Stimulated activated naive CD8-positive, alpha-beta T cell treated with anti-CD3 and anti-CD28 coated beads, Interleukin-15, Interleukin-2, amounts not matched to agents 100 U/mL and 50 U/mL, for 24 hours (primary cell): ENCODE measurements around the gene ST8SIA6.
"Not testable (repeated sequence)": the region's sequence is repeated elsewhere in the genome, so short reads cannot be mapped to it uniquely, and the experiment has no call there.

ENCODE experiments used
- ATAC-seq: fragments of 150-1000 bp; cut with Tn5 transposase; one replicate; pipeline ENCODE4 v1.10.0; 2021
- DNase-seq: peaks from one replicate; pipeline ENCODE4 v3.0.0; 2021

Gene ST8SIA6

GRCh38 chr10:17426263-17426750, 28.1 kb downstream of the ST8SIA6 start:
- ATAC-seq: no peak
- DNase-seq: no peak

- DNase-seq: peak; percentile 15
- peak; percentile 50 for ATAC-seq
Observed at GRCh38 chr10:17425584-17426262, 28.7 kb downstream of the ST8SIA6 start.

GRCh38 chr10:17423632-17424186, 30.7 kb downstream of the ST8SIA6 start:
- ATAC-seq: no peak
- DNase-seq: no peak

DNA sequence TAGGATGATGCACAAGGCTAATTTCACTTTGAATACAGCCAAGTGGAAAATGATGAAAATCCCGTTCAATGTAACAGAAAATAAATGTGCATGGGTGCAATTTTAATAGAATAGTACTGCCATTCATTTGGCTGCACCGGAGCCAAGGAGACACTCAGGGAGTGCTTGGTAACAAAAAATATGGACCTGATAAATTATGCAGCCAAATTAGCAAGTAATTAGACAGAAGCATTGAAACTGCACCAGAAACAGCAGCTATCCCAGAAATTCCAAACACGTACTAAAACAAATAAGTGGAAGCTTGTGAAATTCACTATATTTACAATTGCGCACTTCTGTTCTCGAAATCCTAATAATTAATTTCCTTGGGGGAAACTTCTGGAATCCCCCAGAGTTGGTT, 31.5 kb downstream of the ST8SIA6 start:
- DNase-seq: no peak
- ATAC-seq: no peak

DNA sequence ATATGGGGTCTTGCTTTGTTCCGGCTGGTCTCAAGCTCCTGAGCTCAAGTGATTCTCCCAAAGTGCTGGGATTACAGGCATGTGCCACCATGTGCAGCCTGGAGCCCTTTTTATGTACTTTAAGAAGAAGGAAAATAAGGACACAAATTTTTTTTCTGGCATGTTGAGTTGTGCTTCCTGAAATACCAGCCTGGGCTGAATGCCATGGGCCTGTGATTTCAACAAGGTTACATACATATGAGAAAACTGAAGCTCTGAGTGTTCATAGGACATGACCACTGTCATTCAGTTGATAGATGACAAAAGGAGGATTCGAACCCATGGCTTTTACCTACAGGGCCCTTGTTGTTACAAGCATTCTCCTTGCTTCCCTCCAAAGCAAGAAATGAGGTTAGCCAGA, 36.1 kb downstream of the ST8SIA6 start:
- DNase-seq (no peak), ATAC-seq (no peak)

DNA sequence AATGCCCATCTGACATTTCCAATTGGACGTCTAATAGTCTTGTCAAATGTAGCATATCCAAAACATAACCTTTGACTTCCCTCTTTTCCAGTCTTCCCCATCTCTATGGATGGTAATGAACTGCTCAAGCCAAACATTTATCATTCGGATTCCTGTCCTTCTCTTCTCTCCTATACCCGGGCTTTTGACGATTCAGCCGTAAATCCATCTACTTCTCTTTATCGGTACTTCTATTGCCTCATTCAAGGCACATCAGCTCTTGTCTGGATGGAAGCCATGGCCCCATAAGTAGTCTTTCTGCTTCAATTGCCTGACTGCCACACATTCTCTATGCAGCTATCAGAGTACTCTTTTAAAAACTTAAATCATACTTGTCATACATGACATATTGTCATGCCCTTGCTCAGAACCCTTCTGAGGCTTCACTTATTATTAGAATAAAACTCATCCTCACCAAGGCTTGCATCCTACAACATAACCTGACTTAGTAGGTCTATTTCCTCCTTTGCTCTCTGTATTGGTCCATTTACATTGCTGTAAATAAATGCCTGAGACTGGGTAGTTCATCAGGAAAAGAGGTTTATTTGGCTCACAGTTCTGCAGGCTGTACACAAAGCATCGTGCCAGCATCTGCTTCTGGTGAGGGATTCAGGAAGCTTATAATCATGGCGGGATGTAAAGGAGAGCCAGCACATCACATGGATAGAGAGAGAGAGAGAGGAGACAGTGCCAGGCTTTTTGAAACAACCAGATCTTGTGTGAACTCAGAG, 37.8 kb downstream of the ST8SIA6 start:
- DNase-seq (no peak), ATAC-seq (no peak)

DNA sequence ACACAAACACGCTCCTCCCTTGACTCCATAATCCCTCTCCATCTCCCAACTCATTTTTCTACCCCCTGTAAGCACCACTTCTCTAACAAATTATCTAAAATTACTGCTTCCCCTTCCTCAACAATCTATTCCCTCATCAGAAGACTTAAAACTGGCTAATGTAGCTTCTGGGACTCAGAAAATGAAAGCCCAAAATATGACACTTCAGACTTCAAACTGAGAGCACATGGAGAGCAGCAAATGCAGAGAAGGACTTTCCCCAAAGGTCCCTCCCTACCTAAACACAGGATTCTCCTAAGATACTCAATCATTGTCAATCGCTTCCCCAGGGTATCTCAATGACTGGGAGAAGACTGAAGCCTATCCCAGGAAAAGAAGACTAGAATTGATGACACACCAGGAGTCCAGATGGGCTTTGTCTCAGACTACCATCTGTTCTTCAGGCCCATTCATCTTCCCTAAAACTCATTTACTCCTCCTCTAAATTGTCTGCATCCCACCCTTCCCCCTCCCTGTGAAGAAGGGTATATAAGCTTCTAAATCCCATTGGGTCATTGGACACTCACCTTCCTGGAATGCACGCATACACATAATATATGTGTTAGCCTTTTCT, 39.2 kb downstream of the ST8SIA6 start:
- DNase-seq (no peak), ATAC-seq (no peak)

GRCh38 chr10:17414484-17414883, 39.9 kb downstream of the ST8SIA6 start:
- DNase-seq (no peak), ATAC-seq (no peak)

- ATAC-seq (no peak), DNase-seq (no peak)
Observed at GRCh38 chr10:17413876-17414275, 40.5 kb downstream of the ST8SIA6 start.

GRCh38 chr10:17412323-17412722, 42.1 kb downstream of the ST8SIA6 start:
- DNase-seq (no peak), ATAC-seq (no peak)

DNA sequence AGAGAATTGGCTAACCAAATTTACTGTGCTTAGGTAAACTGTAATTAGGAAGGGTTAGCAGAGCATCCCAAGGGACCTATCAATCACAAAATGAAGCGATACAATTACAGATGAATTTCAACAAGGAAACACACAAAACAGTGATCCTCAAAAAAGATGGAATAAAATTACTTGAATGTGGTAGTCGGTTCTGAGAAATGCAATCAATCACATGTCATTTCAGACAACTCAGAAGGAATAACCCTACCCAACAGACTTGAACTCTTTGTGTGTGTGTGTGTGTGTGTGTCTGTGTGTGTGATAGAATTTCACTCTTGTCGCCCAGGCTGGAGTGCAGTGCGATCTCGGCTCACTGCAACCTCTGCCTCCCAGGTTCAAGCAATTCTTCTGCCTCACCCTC, 43.5 kb downstream of the ST8SIA6 start:
- ATAC-seq (no peak), DNase-seq (no peak)

DNA sequence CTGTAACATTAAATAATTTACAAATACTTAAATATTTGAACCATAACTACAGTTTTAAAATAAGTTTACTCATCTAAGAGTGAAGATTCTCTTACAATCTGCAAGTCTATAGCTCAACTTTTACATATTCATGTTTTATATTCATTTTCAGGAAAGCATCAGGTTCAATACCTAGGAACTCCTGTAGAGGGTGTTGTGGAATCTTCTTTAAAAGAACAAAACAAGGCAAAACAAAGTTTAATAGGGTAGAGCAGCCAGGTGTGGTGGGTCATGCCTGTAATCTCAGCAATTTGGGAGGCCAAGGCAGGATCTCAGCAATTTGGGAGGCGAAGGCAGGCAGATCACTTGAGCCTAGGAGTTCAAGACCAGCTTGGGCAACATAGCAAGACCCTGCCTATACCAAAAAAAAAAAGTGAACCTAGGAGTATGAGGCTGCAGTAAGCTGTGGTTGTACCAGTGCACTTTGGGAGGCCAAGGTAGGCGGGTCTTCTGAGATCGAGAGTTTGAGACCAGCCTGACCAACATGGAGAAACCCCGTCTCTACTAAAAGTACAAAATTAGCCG, 45.1 kb downstream of the ST8SIA6 start:
- no peak for DNase-seq
- ATAC-seq: no peak

- DNase-seq (no peak), ATAC-seq (no peak)
Observed at GRCh38 chr10:17407047-17407446, 47.3 kb downstream of the ST8SIA6 start.

DNA sequence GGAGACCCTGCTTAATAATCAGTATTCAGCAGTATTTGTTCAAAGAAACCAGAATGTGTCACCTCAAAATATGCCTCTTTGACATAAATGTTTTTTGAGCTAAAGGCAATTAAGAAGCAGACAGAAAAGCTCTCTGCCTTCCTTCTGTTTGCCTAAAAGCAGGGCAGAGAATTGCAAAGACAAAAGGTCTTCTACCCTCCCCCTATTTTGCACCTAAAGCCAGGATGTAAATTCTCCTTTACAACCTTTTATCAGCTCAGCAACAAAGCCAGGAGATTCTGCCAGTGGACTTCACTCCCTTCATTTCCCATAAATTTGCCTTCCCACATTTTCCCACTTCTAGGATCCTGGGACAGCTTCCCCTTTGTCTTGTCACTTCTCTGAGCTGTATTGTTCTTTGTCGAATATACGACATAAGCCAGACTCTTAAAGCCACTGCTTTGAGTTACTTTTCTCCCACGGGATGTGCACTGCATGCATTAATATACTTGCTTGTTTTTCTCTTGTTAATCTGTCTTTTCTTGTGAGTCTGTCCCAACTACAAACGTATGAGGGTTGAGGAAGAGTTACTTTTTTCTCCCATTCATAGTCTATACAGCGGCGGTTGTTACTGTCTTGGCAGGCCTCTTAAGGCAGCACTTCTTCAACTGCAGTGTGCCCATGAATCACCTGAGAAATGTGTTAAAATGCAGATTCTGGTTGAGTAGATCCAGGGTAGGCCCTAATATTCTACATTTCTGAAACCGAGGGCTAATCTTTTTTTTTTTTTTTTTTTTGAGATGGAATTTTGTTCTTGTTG, 48.2 kb downstream of the ST8SIA6 start:
- DNase-seq (no peak), ATAC-seq (no peak)

GRCh38 chr10:17403161-17403560, 51.2 kb downstream of the ST8SIA6 start:
- no peak for ATAC-seq
- DNase-seq: no peak

DNA sequence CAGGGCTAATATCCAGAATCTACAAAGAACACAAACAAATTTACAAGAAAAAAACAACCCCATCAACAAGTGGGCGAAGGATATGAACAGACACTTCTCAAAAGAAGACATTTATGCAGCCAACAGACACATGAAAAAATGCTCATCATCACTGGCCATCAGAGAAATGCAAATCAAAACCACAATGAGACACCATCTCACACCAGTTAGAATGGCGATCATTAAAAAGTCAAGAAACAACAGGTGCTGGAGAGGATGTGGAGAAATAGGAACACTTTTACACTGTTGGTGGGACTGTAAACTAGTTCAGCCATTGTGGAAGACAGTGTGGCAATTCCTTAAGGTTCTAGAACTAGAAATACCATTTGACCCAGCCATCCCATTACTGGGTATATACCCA, 52.4 kb downstream of the ST8SIA6 start:
- not testable (repeated sequence) for ATAC-seq, DNase-seq

DNA sequence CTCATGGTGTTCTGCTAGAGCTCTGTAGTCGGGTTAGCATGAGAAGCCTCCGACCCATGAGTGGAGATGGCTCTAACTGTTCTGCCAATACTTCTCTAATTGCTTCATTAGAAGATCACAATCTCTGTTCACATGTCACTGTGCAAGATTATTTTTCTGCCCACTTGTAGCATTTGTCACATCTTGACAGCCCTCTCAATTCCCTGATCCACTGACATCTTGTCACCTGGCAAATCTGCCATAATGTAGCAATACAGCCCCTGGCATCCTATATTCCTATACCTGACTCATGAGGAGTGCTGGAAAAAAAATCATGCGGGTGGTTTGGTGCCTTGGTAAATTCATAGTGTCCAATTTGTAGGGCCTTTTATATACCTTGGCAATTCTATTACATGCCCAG, 58.4 kb downstream of the ST8SIA6 start:
- no peak for ATAC-seq
- DNase-seq: no peak

DNA sequence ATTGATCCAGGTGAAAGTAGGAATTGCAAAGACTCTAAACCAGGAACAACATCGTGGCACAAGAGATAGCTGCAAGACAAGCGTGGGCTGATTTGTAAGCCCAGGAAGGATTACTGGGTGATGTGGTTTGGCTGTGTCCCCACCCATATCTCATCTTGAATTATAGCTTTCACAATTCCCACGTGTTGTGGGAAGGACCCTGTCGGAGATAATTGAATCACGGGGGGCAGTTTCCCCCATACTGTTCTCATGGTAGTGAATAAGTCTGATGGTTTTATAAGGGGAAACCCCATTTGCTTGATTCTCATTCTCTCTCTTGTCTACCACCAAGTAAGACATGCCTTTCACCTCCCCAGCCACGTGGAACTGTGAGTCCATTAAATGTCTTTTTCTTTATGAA, 59.5 kb downstream of the ST8SIA6 start:
- ATAC-seq: peak; percentile 94
- peak; percentile 23 for DNase-seq

DNA sequence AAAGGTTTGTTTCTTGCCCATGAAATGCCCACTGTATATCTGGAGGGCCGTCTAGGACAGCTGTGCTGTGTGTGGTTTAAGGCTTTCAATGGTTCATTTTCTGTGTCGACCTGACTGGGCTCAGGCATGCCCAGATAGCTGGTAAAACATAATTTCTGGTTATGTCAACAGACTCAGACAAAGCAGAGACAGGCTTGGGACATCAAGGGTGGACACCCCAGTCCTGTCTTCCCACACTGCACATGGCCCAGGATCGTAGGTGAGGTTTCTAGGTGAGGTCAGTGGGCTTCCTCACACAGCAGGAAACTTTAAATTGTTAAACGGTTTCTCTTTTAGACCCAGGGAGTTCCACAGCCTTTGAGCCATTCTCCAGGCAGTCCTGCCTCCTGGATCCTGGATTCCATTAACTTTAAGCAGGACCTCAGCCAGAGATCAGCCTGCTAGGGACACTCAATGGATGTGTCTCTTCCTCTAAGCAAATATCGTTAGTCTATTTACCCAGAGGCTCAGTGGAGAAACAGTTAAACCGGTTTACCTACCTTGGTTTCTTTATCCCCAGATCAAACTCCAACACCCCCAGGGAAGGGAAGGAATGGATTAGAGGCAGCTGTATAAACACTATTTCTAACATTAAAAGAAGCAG, 66.4 kb downstream of the ST8SIA6 start:
- DNase-seq: no peak
- no peak for ATAC-seq

DNA sequence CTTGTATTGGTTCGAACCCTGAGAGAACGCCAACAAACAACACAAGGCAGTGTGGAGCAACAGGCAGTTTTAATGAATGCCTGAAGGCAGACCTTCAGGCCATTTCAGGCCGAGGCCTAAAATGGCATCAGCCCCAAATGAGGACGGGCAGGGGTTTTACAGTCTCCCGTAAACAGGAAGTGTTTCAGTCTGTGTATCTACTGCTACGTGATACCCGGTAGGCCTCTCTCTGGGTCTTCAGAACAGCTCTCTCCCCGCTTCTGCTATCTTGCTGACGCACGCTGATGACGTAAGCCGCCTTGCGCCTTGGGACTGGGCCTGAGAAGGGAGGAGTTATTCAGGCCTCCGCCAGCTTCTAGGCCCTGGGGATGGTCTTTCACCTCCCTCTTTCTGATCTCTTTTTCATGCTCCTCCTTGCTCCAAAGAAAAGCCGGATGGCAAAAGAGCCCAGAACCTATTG, 67.7 kb downstream of the ST8SIA6 start:
- DNase-seq (no peak), ATAC-seq (no peak)

DNA sequence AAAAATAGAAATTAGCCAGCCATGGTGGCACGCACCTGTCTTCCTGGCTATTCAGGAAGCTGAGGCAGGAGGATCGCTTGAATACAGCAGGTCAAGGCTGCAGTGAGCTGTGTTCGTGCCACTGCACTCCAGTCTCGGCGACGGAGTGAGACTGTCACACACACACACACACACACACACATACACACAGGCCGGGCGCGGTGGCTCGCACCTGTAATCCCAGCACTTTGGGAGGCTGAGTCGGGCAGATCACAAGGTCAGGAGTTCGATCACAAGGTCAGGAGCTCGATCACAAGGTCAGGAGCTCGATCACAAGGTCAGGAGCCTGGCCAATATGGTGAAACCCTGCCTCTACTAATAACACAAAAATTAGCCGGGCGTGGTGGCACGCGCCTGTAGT, 68.4 kb downstream of the ST8SIA6 start:
- DNase-seq: no peak
- ATAC-seq: no peak
